GM19328 (cell line): ENCODE results near the gene RNU7-1.
A peak's percentile ranks its signal among the peaks of the same experiment; 100 is the strongest.
"Not testable (repeated sequence)": the region's sequence is repeated elsewhere in the genome, so short reads cannot be mapped to it uniquely, and the experiment has no call there.

Experiments
- ATAC-seq: cut with Tn5 transposase; IDR thresholded peaks from one replicate; pipeline ENCODE4 v1.9.1; 2021; ENCODE audit warnings: mild to moderate bottlenecking, moderate library complexity; ENCODE audit not compliant: unreplicated experiment

RNU7-1 gene

DNA sequence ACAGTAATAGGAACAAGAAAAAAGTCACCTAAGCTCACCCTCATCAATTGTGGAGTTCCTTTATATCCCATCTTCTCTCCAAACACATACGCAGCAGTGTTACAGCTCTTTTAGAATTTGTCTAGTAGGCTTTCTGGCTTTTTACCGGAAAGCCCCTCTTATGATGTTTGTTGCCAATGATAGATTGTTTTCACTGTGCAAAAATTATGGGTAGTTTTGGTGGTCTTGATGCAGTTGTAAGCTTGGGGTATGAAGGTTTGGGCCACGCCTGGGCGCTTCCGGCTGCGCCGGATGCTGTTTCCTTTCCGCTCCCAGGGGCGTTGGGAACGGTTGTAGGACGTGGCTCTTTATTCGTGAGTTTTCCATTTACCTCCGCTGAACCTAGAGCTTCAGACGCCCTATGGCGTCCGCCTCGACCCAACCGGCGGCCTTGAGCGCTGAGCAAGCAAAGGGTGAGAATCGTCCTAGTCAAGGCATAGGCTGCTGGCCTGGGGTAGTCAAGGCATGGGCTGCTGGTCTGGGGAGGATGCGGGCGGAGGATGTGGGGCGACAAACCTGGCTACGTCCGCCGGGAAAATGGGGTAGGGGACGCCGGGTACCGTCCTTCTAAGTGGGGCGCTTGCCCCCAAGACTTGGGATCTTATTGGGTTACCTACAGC is at the start of gene RNU7-1, which contains the start of gene C12orf57:
TSS of gene RNU7-1 (plus strand) at position 95 of the 659 bp plus-strand sequence.
TSS of gene C12orf57 (plus strand) at position 301 of the 659 bp plus-strand sequence. CDS start at position 401, 100 bp downstream.
- ATAC-seq, result peak; percentile 29

DNA sequence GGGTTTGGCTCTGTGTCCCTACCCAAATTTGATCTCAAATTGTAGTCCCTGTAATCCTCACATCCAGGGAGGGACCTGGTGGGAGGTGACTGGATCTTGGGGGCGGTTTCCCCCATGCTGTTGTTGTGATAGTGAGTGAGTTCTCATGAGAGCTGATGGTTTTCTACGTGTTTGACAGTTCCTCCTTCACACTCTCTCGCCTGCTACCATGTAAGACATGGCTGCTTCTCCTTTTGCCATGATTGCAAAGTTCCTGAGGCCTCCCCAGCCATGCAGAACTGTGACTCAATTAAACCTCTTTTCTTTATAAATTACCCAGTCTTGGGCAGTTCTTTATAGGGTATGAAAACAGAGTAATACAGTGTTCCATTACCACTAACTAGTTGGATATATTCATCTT is 49.3 kb upstream of the RNU7-1 start:
- no peak for ATAC-seq

DNA sequence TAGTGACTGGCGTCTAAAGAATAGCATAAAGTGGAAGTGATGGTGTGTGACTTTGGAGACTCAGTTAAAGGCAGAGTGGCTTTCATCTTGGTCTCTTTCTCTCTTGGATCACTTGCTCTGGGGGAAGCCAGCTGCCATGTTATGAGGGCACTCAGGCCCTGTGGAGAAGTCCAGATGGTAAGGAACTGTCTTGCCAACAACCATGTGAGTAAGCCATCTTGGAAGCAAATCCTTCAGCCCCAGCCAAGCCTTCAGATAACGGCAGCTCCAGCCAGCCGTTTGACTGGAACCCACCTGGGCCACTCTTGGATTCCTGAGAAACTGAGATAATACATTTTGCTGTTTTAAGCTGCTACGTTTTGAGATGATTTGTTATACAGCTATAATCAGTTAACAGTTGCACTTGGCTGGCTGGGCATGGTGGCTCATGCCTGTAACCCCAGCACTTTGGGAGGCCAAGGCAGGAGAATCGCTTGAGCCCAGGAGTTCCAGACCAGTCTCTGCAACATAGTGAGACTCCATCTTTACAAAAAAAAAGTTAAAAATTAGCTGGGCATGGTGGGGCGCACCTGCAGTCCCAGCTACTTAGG is 46.7 kb upstream of the RNU7-1 start:
- no peak for ATAC-seq

DNA sequence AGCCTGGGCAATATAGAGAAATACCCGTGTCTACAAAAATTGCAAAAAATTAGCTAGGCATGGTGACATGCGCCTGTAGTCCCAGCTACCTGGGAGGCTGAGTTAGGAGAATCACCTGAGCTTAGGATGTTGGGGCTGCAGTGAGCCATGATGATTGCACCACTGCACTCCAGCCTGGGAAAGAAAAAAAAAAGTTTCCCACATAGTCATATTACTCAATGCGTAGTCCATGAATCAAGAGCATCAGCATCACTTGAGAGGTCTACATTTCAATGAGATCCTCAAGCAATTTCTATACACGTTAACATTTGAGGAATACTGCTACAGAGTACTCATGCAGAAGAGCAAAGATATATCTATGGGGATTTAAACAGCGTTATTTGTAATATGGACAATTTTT is 44.2 kb upstream of the RNU7-1 start:
- ATAC-seq, result no peak

DNA sequence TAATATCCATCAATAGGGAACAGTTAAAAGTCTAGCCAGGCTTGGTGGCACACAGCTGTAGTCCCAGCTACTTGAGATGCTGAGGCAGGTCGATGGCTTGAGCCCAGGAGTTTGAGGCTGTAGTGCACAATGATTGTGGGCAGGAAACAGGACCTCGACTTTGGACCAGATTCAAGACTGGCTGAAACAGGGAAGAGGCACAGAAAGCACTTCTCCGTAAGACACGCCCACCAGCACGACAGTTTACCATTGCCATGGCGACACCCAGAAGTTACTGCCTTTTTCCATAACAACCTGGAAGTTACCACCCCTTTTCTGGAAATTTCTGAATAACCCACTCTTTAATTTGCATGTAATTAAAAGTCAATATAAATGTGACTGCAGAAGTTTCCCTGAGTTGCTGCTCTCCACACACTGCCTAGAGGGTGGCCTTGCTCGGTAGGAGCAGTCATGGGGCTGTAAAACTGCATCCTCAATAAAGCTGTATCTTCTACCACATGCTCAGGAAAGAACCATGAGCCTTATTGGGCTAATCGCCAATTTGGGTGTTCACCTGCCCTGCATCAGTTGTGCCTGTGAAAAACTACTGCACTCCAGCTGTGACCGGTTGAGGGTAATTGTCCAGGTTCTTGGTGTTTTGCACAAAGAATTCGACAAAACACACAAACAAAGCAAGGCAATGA is 43.6 kb upstream of the RNU7-1 start:
- ATAC-seq, result no peak

DNA sequence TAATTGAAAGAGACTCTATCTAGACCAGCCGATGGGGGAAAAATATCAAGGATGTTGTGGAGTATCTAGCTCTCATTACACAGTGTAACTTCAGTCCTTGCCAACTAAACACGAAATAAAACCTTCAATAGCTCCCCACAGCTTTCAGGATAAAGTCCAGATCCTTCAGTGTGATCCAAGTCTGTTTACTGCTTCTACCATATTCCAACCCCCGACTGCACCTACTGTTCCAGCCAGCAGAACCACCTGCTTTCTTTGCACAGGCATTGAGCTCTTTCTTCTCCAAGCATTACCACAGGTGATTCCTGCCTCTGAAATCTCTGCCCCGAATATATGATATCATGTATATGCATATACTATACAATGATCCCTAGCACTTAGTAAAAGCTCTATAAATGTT is 41.2 kb upstream of the RNU7-1 start:
- no peak for ATAC-seq

DNA sequence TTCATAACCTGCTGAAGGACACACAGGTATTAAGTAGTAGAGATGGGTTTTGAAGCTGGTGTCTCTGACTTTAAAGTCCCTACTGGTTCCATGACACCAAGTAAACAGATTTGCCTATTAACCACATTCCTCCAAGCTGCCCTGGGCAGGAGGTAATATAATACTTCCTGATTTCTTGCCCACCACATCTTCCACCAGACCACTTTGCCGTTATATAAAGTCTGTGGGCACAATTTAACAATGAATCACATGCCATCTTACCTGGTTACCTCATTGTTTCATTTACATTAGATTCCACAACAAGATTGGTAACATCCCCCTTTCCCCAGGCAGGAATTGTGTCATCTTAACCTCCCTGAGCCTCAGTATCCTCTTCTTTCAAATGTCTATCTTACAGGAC is 39.9 kb upstream of the RNU7-1 start:
- ATAC-seq, result no peak

DNA sequence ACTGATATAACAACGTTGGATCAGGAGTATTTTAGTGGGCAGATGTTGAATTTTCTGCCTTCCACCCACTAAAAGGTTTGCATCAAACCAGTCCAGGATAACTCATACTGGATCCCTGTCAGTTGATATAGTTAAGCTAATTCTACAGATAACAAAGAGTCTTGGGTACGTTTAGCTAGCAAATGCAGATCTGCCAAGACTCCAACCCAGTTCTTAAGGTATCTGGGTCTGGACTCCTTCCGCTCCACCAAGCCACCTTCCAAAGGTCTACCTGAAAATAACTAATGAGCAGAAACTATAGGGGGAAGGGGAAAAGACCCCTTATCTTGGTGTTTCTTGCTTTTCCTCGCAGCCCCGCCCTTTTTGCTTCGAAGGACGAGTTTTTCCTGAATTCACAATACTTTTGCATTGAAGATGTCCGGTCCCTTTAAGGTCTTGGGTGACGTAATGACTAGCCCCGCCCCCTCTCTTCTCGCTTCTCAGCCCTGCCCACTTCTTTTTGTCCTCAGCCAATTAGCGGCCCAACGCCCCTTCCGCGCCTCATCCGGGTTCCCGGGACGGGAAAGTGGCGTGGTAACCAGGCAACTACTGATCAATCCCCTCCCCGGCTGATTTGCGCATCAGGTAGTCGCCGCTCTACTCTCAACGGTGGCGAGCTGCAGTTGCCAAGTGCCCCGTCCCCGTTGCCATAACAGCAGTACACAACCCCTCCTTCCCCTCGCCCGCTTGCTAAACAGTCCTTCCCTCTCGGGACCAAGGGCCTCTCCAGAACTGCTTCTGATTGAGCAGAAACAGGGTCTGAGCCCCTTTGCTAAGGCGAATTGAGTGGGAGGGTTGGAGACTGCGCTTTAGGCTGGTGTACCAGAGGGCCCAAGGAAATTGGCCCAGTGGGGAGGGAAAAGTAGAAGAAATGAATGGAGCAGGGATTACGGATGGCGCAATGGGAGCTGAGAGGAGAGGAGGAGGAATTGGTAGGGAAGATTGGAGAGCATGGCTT is 39.0 kb upstream of the RNU7-1 start, which contains the start of gene LRRC23:
TSS of gene LRRC23 (plus strand) at position 543 of the 997 bp plus-strand sequence. CDS start 812 bp downstream, outside the sequence.
- peak; percentile 94 for ATAC-seq

DNA sequence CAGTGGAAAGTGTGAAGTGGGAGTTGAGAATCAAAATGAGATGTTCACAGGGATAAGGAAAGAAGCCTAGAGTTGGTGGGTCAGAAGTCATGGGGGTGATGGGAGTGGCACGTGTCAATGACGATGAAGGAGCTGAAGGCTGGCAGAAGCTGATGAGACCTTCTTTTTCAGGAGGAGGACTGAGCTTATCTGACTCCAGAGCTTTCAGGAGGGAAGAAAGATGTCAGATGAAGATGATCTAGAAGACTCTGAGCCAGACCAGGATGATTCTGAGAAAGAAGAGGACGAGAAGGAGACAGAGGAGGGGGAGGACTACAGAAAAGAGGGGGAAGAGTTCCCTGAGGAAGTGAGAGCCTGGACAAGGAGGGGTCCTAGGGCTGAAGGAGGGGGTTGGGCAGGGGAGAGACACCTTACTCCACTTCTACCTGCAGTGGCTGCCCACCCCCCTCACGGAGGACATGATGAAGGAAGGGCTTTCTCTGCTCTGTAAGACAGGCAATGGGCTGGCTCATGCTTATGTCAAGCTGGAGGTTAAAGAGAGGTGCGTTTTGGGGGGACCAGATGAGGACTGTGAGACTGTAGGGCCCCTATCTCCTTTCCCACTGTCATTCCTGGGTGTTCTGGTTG is 38.1 kb upstream of the RNU7-1 start:
- no peak for ATAC-seq

DNA sequence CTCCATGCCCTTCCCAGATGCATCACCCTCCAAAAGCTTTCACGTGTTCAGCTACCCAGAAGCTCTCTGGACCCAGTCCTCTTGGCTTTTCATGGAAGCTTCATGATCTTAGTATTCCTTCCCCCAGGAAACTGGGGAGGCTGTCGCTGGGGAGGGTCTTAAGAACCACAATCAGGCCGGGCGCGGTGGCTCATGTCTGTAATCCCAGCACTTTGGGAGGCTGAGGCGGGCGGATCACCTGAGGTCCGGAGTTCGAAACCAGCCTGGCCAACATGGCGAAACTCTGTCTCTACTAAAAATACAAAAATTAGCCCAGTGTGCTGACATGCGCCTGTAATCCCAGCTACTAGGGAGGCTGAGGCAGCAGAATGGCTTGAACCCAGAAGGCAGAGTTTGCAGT is 35.5 kb upstream of the RNU7-1 start:
- not testable (repeated sequence) for ATAC-seq

DNA sequence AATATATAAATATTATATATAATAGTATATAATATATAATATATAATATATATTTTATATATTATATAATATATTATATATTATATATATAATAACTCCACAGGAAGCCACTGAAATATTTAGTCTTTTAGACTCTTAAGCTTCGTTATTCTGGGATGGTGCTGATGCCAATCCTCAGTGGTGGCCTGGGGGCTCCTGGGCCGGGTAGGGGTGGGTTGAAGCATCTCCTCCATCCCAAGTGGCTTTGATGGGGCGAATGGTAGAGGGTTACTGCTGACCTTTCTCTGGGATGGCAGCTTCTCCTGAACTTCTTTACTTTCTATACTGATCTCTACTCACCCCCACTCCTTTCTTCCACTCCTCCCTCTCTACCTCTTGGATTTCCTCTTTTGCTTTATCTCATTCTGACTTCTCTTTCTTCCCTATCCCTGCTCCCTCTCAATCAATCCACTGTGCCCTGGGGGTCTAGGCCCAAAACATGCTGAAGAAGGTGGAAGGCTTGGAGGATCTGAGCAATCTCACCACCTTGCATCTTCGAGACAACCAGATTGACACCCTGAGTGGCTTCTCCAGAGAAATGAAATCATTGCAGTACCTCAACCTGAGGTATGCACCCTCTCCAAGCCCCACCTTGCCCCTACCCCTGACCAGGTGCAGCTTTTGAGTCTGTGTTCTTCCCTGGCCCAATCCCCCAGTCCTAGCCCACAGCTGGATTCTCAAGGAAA is 34.0 kb upstream of the RNU7-1 start:
- ATAC-seq, result no peak

DNA sequence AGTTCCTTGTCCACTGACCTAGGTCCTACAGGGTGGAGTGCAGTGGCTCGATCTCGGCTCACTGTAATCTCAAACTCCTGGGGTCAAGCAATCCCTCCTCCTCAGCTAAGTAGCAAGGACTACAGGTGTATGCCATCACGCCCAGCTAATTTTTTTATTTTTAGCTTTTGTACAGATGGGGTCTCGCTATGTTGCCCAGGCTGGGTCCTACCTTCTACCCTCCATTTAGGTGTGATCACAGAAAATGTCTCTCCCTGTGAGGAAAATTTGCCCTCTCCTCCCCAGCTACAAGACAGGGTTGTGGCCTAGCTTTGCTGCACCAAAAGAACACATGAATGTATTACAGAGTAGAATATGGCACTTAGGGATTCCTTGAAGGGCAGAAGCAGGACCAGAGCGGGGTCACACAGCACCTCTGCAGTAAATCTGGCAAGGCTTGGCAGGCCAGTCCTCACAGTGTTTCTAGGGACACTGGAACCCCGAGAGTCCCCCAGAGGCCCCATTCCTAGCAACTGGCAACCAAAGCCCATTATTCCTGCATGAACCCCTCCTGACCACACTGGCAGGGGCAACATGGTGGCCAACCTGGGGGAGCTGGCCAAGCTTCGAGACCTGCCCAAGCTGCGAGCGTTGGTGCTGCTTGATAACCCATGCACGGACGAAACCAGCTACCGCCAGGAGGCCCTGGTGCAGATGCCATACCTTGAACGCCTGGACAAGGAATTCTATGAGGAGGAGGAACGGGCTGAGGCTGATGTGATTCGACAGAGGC is 31.3 kb upstream of the RNU7-1 start:
- no peak for ATAC-seq

DNA sequence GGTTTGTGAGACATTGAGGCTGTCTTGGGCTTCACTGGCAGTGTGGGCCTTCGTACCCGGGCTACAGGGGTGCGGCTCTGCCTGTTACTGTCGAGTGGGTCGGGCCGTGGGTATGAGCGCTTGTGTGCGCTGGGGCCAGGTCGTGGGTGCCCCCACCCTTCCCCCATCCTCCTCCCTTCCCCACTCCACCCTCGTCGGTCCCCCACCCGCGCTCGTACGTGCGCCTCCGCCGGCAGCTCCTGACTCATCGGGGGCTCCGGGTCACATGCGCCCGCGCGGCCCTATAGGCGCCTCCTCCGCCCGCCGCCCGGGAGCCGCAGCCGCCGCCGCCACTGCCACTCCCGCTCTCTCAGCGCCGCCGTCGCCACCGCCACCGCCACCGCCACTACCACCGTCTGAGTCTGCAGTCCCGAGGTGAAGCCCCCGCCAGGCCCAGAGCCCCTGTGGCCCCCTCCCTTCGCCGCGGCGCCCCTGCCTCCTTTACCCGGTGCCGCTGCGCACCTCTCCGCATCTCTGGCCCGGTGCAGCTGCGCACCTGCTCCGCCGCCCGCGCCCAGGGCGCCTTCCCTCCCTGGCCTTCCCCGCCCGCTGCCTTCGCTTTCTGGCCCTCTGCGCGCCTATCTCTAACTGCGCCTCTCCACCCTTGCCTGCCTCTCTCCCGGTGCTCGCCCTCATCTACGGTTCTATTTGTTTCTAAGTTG is 29.2 kb upstream of the RNU7-1 start, which contains the start of gene ENO2:
TSS of gene ENO2 (plus strand) at position 335 of the 701 bp plus-strand sequence. CDS start 1,253 bp downstream, outside the sequence.
- ATAC-seq, result peak; percentile 55

DNA sequence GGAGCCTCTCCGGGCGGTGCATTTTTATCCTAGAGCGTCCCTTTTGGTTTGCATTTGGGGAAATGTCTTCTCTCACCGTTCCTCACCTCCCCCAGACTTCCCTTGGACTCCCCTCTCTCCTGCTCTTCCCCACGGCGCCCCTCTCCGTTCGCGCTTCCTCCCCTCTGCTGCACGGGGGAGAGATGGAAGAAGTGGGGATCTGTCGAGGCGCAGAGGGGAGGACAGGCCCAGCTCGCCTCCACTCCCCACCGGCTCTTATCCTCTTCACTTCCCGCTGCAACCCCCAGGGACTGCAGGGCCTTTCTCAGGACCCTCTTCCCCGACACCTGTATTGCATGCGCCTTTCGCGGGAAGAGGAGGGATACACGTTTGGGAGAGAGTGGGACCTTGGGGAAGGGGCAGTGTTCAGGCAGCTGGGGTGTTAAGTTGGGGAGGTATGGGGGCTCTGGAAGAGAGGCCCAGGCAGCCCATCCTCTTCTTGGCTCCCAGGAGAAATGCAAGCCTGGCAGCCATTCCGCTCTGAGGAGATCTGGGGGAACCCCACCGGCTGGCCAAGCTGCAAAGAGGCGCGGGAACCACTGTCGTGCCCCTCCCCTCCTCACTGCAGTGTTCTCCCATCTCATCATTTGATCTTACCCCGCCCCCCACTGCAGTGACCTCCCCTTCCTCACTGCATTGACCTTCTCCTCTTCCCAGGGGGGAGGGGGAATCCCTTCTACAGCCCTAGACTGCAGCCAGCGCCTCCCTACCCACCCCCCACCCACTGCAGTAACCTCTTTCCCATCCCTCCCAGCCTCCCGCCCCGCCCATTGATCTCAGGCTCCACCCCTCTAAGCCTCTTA is 28.4 kb upstream of the RNU7-1 start:
- ATAC-seq, result no peak

DNA sequence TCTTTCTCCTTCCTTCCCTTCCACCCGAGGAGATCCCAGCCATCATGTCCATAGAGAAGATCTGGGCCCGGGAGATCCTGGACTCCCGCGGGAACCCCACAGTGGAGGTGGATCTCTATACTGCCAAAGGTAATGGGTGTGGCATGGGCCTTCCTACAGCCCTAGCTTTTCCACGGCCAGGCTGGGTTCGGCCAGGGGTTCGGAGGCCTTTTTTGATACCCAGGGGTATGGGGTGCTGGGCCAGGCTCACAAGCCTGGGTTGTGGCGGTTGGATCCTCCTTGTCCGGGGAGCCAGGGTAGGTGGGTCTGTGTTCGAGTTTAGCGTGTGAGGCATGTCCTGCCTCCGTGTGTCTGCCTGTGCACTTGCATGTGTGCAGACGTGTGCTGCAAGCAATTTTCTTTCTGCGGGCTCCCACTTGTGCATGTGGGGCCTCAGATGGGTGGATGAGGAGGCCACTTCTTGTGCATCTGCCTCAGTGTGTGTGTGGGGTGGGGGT is 27.8 kb upstream of the RNU7-1 start:
- no peak for ATAC-seq

DNA sequence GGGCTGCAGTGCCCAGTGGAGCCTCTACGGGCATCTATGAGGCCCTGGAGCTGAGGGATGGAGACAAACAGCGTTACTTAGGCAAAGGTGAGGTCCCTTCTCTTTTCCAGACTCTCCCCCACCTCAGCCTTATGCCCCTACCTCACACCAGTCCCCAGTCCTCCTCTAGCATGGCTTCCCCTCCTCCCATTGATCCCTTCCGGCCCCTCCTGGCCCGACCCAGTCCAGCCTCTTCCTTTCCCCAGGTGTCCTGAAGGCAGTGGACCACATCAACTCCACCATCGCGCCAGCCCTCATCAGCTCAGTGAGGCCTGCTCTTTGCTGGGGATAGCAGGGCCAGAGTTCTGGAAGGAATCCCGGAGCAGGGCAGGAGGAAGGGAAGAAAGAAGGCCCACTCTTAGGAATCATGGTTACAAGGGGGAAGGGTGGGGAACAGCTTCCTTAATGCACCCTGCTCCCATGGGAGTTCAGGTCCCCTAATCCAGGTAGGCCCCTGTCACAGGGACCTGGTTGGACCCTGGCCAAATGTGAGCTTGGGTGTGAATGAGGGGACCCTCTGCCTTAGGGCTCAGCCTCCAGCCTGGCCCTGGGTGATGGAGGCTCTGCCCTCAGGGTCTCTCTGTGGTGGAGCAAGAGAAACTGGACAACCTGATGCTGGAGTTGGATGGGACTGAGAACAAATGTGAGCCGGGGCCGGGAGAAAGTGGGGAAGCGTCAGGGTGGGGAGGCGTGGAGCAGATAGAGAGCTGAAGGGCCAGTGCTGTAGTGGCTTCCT is 27.0 kb upstream of the RNU7-1 start:
- no peak for ATAC-seq
